ENCODE data around the gene PNLIPRP2.

Gene PNLIPRP2

GRCh38 chr10:116679351-116679750 is 58.6 kb downstream of the PNLIPRP2 start:
- no peak for DNase-seq (ENCODE audit: low read depth in 3 of 3, low spot score in 1 of 3)

- DNase-seq (ENCODE audit: low read depth in 3 of 3, low spot score in 1 of 3) = no peak
Observed at GRCh38 chr10:116683166-116683565, 62.4 kb downstream of the PNLIPRP2 start.

GRCh38 chr10:116683821-116684220 is 63.1 kb downstream of the PNLIPRP2 start:
- no peak for DNase-seq (ENCODE audit: low read depth in 3 of 3, low spot score in 1 of 3)

GRCh38 chr10:116684781-116685180 is 64.0 kb downstream of the PNLIPRP2 start:
- no peak for DNase-seq (ENCODE audit: low read depth in 3 of 3, low spot score in 1 of 3)

GRCh38 chr10:116685807-116686206 is 65.1 kb downstream of the PNLIPRP2 start:
- no peak for DNase-seq (ENCODE audit: low read depth in 3 of 3, low spot score in 1 of 3)

GRCh38 chr10:116686632-116687031 is 65.9 kb downstream of the PNLIPRP2 start:
- no peak for DNase-seq (ENCODE audit: low read depth in 3 of 3, low spot score in 1 of 3)

GRCh38 chr10:116687633-116688032 is 66.9 kb downstream of the PNLIPRP2 start:
- no peak for DNase-seq (ENCODE audit: low read depth in 3 of 3, low spot score in 1 of 3)

- DNase-seq (ENCODE audit: low read depth in 3 of 3, low spot score in 1 of 3) = no peak
Observed at GRCh38 chr10:116688241-116688711, 67.5 kb downstream of the PNLIPRP2 start.

- DNase-seq (ENCODE audit: low read depth in 3 of 3, low spot score in 1 of 3) = no peak
Observed at GRCh38 chr10:116688741-116689495, 68.2 kb downstream of the PNLIPRP2 start.

- DNase-seq (ENCODE audit: low read depth in 3 of 3, low spot score in 1 of 3) = no peak
Observed at GRCh38 chr10:116689744-116690143, 69.0 kb downstream of the PNLIPRP2 start.

- no peak for DNase-seq (ENCODE audit: low read depth in 3 of 3, low spot score in 1 of 3)
Observed at GRCh38 chr10:116690356-116691322, 69.9 kb downstream of the PNLIPRP2 start.

- no peak for DNase-seq (ENCODE audit: low read depth in 3 of 3, low spot score in 1 of 3)
Observed at GRCh38 chr10:116691635-116692034, 70.9 kb downstream of the PNLIPRP2 start.

GRCh38 chr10:116692225-116692624 is 71.5 kb downstream of the PNLIPRP2 start:
- no peak for DNase-seq (ENCODE audit: low read depth in 3 of 3, low spot score in 1 of 3)

- DNase-seq (ENCODE audit: low read depth in 3 of 3, low spot score in 1 of 3) = no peak
Observed at GRCh38 chr10:116694243-116694926, 73.6 kb downstream of the PNLIPRP2 start.

Measured in stimulated activated CD4-positive, alpha-beta T cell treated with anti-CD3 and anti-CD28 coated beads, TNF-alpha, amount 100 ng/mL, for 1 hour (primary cell).